NT2/D1 (cell line): ENCODE results near the gene ANKZF1.

Experiments
- YY1 ChIP-seq: IDR thresholded peaks from 2 replicates; pipeline ENCODE4 v1.6.1; 2011; ENCODE audit not compliant: insufficient read length, insufficient read depth
- ZNF274 ChIP-seq: IDR thresholded peaks from 2 replicates; pipeline ENCODE4 v1.6.1; 2011; ENCODE audit warnings: mild to moderate bottlenecking, low read depth, low read length

DNA sequence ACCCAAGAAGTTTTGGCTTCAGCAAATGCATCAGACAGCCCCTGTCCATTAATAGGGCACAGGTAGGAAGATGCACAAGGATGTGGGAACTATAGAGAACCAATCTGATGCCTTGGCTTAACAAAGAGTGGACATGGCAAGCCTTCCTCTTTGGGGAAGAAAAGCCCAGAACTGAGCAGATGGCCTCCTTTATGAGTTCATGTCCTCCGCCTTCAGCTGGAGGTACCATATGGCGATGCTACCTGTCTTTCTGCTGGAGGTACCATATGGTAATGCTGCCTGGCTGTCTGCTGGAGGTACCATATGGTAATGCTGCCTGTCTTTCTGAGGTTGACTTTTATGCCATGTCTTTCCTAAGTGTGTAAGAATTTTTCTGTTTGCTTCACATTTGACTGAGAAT, 45.5 kb upstream of the ANKZF1 start:
- TF ChIP-seq ZNF274, result no peak
- TF ChIP-seq YY1, result no peak
